HepG2 (cell line): ENCODE results near the gene SKIDA1. TPM values are rescaled to one million over a fixed set of nuclear protein-coding genes. Genes with fewer than 3 reads are reported as not detected.

Experiments used
- AHR ChIP-seq: IDR thresholded peaks from 2 replicates; pipeline ENCODE4 v1.6.1; 2018; ENCODE audit warnings: missing genetic modification reagents, missing compliant biosample characterization
- ASH2L ChIP-seq: fragments of 300-600, 200-600 bp; sonication (generic); IDR thresholded peaks from 2 replicates; pipeline ENCODE4 v1.7.0; 2017; ENCODE audit warnings: low read depth, mild to moderate bottlenecking, moderate library complexity, mixed read lengths, low read length; ENCODE audit not compliant: insufficient read length
- FOXK1 ChIP-seq: sonication (generic); formaldehyde crosslinking; IDR thresholded peaks from 2 replicates; pipeline ENCODE4 v1.4.0; 2020; ENCODE audit warnings: low read depth, missing genetic modification reagents, borderline replicate concordance
- FOXP4 ChIP-seq: sonication (generic); formaldehyde crosslinking; IDR thresholded peaks from 2 replicates; pipeline ENCODE4 v1.4.0; 2020; ENCODE audit warnings: missing genetic modification reagents
- KAT8 ChIP-seq: IDR thresholded peaks from 2 replicates; pipeline ENCODE4 v1.6.1; 2016; ENCODE audit warnings: missing genetic modification reagents, missing compliant biosample characterization
- KDM2A ChIP-seq: sonication (generic); formaldehyde crosslinking; IDR thresholded peaks from 2 replicates; pipeline ENCODE4 v1.4.0; 2020; ENCODE audit warnings: low read depth, missing genetic modification reagents, borderline replicate concordance
- POLR2A ChIP-seq, 2 experiments: IDR thresholded peaks; 2 replicates each; pipeline ENCODE4 v1.6.1; 2011; ENCODE audit warnings: low read depth in 2 of 2, low read length in 2 of 2, mild to moderate bottlenecking in 1 of 2, moderate library complexity in 1 of 2; ENCODE audit not compliant: insufficient read depth in 1 of 2
- RELA ChIP-seq: sonication (generic); formaldehyde crosslinking; IDR thresholded peaks from 2 replicates; pipeline ENCODE4 v1.4.0; 2020; ENCODE audit warnings: missing genetic modification reagents
- SIN3A ChIP-seq: IDR thresholded peaks from 2 replicates; pipeline ENCODE4 v1.6.1; 2011; ENCODE audit warnings: low read depth, mild to moderate bottlenecking, control low read depth, low read length, borderline replicate concordance
- WIZ ChIP-seq: sonication (generic); formaldehyde crosslinking; IDR thresholded peaks from 2 replicates; pipeline ENCODE4 v1.5.1; 2020; ENCODE audit warnings: mild to moderate bottlenecking, missing genetic modification reagents
- ZNF274 ChIP-seq: sonication (generic); formaldehyde crosslinking; IDR thresholded peaks from 2 replicates; pipeline ENCODE4 v1.5.1; 2020; ENCODE audit warnings: mild to moderate bottlenecking, missing genetic modification reagents
- ZNF446 ChIP-seq: sonication (generic); formaldehyde crosslinking; IDR thresholded peaks from 2 replicates; pipeline ENCODE4 v1.5.0; 2020; ENCODE audit warnings: mild to moderate bottlenecking, missing genetic modification reagents
- polyA plus RNA-seq, 8 experiments: library from polyadenylated mRNA; depleted of rRNA in 3 of 8; stranded (reverse) in 7 of 8; unstranded in 1 of 8; fragments of >200 nt; fragmentation: Illumina TruSeq in 4 of 8; extraction: Trizol in 4 of 8; gene quantifications; 2 replicates each; pipeline versions ENCODE4 v1.2.1 to v1.2.3, GENCODE V29; 2011 to 2016; ENCODE audit warnings: low read depth in 4 of 8, missing spikeins in 1 of 8, mixed read lengths in 1 of 8; ENCODE audit not compliant: insufficient read depth in 1 of 8
- total RNA-seq, 5 experiments: library from RNA; depleted of rRNA; stranded (reverse); fragments of >200 nt; fragmentation: Illumina TruSeq; extraction: Trizol; gene quantifications; 2 replicates each; pipeline ENCODE4 v1.2.3, GENCODE V29; 2016; ENCODE audit warnings: low read depth in 1 of 5
- TF ChIP-seq, protein P1 (sequence below): sonication (generic); formaldehyde crosslinking; IDR thresholded peaks from 2 replicates; pipeline ENCODE4 v1.5.1; 2020; ENCODE audit warnings: mild to moderate bottlenecking, moderate library complexity, missing genetic modification reagents
- TF ChIP-seq, protein P2 (sequence below): sonication (generic); formaldehyde crosslinking; IDR thresholded peaks from 2 replicates; pipeline ENCODE4 v1.5.0; 2020; ENCODE audit warnings: missing genetic modification reagents, mild to moderate bottlenecking, borderline replicate concordance
- TF ChIP-seq, protein P3 (sequence below): sonication (generic); formaldehyde crosslinking; IDR thresholded peaks from 2 replicates; pipeline ENCODE4 v1.4.0; 2020; ENCODE audit warnings: mild to moderate bottlenecking, missing genetic modification reagents
- TF ChIP-seq, protein P4 (sequence below): IDR thresholded peaks from 2 replicates; pipeline ENCODE4 v1.6.1; 2012; ENCODE audit warnings: low read length, improper control_type of control experiment

The SKIDA1 gene
- total and polyA plus RNA-seq, 2 of the 13 experiments (the other 11 are each of a cell fraction or from before 2014, with no cell fraction given) = 0.73 to 1.5 TPM

DNA sequence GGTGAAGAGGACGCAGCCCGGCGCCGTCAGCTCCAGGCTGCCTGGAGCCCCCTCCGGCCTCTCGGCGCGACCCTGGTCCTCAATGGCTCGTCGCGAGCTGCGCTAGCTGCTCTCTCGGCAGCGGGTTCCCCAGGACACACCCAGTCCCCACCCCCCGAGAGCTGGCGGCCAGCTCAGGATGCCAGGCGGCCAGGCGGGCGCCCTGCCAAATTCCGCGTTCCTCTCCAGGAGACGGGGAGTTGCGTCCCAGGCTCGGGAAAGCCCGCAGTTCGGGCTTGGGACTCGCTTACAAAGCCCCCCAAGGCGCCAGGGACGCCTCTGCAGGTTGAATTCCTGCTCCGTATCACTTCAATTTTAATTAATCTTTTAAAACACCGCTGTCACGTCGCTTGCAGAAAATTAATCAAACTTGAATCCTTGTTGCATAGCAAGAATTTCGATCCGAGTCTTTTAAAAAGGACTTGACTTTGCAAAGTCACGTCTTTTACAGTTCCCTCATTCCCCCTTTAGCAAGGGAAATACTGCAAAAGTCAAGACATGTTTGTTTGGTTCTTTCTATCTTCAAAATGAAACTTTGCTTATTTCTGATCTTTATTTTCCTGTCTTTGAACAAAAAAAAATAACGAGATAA, 28.2 kb downstream of the SKIDA1 start (continued):
- TF ChIP-seq KAT8 = peak; percentile 35; the same call in 1 of the 2 replicates
- no peak for TF ChIP-seq ZNF446 (CRISPR knock-in tag)
- TF ChIP-seq FOXK1 (CRISPR knock-in tag) = 0 out of 2 replicates have a peak, but pooled peaks have one; percentile 25
- TF ChIP-seq FOXP4 (CRISPR knock-in tag) = no peak; the same call in 1 of the 2 replicates
- peak; percentile 64 for TF ChIP-seq KDM2A (CRISPR knock-in tag)
- TF ChIP-seq POLR2A (IDR thresholded peaks at IDR 0.05; ENCODE audit: insufficient read depth in 1 of 2, low read depth in 2 of 2, low read length in 2 of 2) = peak in 1 of 2 experiments; percentile 76; a peak in 2 of 4 replicates
- TF ChIP-seq, protein P1, sequence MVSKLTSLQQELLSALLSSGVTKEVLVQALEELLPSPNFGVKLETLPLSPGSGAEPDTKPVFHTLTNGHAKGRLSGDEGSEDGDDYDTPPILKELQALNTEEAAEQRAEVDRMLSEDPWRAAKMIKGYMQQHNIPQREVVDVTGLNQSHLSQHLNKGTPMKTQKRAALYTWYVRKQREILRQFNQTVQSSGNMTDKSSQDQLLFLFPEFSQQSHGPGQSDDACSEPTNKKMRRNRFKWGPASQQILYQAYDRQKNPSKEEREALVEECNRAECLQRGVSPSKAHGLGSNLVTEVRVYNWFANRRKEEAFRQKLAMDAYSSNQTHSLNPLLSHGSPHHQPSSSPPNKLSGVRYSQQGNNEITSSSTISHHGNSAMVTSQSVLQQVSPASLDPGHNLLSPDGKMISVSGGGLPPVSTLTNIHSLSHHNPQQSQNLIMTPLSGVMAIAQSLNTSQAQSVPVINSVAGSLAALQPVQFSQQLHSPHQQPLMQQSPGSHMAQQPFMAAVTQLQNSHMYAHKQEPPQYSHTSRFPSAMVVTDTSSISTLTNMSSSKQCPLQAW = peak; percentile 76; the same call in 1 of the 2 replicates
- TF ChIP-seq ZNF274 = peak; percentile 77; the same call in 1 of the 2 replicates
- no peak for TF ChIP-seq RELA (CRISPR knock-in tag)
- TF ChIP-seq ASH2L = peak; percentile 84
- peak; percentile 78; the same call in 1 of the 2 replicates for TF ChIP-seq SIN3A
- TF ChIP-seq, protein P2, sequence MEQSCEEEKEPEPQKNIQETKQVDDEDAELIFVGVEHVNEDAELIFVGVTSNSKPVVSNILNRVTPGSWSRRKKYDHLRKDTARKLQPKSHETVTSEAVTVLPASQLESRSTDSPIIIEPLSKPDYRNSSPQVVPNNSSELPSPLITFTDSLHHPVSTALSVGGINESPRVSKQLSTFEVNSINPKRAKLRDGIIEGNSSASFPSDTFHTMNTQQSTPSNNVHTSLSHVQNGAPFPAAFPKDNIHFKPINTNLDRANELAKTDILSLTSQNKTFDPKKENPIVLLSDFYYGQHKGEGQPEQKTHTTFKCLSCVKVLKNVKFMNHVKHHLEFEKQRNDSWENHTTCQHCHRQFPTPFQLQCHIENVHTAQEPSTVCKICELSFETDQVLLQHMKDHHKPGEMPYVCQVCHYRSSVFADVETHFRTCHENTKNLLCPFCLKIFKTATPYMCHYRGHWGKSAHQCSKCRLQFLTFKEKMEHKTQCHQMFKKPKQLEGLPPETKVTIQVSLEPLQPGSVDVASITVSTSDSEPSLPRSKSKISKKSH (CRISPR knock-in tag) = 0 out of 2 replicates have a peak, but pooled peaks have one; percentile 86
- TF ChIP-seq AHR = peak; percentile 47; the same call in 1 of the 2 replicates
- TF ChIP-seq, protein P3, sequence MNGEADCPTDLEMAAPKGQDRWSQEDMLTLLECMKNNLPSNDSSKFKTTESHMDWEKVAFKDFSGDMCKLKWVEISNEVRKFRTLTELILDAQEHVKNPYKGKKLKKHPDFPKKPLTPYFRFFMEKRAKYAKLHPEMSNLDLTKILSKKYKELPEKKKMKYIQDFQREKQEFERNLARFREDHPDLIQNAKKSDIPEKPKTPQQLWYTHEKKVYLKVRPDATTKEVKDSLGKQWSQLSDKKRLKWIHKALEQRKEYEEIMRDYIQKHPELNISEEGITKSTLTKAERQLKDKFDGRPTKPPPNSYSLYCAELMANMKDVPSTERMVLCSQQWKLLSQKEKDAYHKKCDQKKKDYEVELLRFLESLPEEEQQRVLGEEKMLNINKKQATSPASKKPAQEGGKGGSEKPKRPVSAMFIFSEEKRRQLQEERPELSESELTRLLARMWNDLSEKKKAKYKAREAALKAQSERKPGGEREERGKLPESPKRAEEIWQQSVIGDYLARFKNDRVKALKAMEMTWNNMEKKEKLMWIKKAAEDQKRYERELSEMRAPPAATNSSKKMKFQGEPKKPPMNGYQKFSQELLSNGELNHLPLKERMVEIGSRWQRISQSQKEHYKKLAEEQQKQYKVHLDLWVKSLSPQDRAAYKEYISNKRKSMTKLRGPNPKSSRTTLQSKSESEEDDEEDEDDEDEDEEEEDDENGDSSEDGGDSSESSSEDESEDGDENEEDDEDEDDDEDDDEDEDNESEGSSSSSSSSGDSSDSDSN (CRISPR knock-in tag) = peak; percentile 79
- TF ChIP-seq, protein P4, sequence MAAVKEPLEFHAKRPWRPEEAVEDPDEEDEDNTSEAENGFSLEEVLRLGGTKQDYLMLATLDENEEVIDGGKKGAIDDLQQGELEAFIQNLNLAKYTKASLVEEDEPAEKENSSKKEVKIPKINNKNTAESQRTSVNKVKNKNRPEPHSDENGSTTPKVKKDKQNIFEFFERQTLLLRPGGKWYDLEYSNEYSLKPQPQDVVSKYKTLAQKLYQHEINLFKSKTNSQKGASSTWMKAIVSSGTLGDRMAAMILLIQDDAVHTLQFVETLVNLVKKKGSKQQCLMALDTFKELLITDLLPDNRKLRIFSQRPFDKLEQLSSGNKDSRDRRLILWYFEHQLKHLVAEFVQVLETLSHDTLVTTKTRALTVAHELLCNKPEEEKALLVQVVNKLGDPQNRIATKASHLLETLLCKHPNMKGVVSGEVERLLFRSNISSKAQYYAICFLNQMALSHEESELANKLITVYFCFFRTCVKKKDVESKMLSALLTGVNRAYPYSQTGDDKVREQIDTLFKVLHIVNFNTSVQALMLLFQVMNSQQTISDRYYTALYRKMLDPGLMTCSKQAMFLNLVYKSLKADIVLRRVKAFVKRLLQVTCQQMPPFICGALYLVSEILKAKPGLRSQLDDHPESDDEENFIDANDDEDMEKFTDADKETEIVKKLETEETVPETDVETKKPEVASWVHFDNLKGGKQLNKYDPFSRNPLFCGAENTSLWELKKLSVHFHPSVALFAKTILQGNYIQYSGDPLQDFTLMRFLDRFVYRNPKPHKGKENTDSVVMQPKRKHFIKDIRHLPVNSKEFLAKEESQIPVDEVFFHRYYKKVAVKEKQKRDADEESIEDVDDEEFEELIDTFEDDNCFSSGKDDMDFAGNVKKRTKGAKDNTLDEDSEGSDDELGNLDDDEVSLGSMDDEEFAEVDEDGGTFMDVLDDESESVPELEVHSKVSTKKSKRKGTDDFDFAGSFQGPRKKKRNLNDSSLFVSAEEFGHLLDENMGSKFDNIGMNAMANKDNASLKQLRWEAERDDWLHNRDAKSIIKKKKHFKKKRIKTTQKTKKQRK = no peak
- no peak for TF ChIP-seq WIZ (CRISPR knock-in tag)
